ENCODE data around the gene PACRG.

PACRG gene

DNA sequence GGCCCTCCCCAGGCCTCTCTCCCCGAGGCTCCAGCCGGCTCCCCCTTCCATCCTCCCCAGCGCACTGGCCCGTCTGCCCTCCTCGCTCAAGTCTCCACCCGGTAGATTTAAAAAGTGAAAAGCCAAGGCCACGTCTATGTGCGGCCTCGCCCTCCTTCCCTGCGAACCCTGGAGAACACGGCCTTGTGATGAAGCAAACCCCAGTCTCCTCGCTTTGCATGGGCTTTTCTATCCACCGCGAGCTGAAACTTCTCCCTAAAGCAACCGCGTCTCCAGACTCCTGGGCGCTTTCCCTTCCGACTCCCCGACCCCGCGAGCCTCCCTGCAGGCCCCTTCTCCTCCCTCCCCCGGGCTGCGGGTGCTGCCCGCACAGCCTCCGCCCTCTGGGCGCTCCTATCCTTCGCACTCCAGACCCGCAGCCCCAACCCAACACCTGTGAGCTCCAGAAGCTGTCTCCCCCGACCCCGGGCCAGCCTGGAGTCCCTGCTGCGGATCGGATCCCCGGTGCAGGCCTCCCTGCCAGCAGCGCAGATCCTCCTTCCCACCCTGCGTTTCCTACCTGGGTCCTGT is 421.6 kb downstream of the PACRG start:
- DNase-seq = no peak

DNA sequence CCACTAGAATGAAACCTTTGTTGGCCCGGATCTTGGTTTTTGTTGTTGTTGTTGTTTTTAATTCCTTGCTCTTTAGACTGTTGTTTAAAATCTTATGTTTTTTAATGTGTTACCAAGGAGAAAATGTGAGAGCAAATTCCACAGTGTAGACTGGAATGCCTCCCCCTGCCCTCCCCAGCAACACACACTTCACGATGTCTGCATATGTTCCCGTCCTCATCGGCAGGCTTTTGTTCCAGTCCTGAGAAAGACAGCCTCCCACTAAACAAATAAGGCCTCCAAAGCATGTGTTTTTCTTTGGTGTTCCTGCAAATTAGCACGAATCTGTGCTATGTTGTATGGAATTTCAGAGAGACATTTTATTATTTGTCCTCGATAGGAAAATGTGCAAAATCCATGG is 423.4 kb downstream of the PACRG start:
- no peak for DNase-seq

DNA sequence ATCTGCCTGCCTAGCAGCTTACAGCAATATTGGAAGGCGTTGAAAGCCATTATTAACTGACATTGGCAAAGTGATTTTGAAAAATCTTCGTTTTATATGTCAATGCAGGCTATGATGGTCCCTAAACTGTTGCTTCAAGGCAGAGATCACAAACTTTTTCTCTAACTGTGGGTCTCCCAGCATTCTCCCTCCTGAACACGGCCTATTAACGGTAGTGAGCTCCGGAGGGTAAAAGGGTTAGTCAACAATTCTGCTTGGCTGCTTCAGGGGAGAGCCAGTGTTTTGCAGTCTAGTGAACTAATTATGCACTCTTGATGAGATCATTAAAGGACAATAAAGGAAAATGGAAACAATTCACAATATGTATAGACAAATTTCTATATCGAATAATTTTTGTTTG is 424.9 kb downstream of the PACRG start:
- DNase-seq = no peak

DNA sequence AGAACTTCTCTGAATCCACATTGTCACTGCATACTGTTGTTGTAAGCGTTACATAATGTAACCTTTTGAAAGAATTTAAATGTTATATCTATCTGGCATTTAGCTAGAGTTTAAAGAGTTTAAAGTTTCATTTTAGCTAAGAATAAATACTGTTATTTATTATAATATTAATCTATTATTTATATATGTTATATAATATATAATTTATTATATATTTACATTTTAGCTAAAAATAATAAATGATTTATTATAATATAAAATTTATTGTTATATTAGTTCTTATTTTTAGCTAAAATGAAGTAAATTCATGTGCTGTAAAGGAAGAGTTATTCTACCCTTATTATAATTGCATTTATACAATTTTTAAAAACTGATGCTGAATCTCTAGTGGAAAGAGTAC is 431.3 kb downstream of the PACRG start:
- DNase-seq = no peak

DNA sequence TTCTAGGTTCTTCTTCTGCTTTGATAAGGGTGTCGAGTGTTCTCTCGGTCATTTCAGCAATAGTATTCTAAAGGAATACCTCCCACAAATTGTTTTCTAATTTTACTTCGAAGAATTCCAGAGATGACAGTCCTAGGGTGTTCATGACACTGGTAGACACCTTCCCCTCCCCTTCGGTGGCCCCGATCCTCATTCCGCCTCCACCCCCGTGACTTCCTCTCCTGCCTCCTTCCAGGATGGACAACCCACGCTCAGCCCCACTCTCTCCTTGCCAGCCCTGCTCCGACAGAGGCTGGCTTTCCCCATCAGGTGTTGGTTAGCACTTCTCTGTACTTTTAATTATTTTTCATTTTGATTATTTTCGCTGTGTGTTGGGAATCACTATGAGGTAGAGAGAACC is 431.9 kb downstream of the PACRG start:
- no peak for DNase-seq

DNA sequence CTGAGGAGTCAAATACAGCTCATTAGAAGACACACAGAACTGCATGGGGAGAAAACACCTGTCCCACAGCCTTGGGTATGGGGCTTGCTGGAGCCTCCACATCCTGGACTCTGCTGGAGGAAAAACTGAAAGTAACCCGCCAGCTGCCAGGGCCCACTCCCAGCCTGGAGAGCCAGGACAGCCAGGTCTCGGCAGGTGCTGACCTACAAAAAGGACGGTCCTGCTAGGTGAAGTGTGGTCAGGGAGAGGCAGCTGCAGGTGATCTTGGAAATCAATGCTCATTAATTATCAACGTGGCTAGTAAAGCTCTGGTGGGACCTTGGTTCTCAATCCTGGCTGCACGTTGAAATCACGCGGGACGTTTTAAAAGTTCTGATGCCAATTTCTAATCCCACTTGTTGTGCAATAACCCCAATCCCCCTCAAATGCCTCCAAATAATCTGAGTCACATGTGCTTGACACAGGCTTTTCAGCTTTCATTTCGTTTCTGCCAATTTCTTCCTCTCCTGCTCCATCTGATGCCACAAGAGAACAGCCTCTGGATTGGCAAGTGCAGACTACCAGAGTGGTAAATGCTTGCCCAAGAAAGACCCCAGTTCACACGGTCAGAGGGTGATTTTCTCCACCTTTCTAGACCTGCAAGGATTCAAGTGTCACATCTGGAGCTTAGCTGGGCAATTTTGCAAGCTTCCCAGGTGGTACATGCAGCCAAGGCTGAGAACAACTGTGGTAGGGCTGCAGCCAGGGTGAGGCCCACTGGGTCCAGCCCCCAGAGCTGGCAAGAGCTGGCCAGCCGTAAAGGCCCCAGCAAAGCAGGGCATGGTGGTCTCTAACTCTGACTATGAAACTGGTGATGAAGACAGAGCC is 434.5 kb downstream of the PACRG start:
- DNase-seq = no peak

DNA sequence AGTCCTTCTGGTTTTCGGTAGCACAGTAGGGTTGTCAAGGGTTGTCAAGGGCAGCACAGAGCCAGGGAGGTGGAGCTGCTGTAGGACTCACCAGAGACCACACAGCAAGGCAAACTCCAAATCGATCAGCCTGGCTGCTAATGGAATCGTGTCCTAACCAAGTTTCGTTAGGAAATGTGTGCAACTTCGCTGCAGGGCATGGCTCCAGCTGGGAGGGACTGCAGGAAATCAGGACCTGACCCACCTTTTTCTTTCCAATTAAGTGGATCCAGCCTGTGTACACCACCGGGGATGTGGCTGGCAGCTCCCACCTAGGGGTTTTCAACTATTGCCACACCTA is 435.1 kb downstream of the PACRG start:
- DNase-seq = no peak

DNA sequence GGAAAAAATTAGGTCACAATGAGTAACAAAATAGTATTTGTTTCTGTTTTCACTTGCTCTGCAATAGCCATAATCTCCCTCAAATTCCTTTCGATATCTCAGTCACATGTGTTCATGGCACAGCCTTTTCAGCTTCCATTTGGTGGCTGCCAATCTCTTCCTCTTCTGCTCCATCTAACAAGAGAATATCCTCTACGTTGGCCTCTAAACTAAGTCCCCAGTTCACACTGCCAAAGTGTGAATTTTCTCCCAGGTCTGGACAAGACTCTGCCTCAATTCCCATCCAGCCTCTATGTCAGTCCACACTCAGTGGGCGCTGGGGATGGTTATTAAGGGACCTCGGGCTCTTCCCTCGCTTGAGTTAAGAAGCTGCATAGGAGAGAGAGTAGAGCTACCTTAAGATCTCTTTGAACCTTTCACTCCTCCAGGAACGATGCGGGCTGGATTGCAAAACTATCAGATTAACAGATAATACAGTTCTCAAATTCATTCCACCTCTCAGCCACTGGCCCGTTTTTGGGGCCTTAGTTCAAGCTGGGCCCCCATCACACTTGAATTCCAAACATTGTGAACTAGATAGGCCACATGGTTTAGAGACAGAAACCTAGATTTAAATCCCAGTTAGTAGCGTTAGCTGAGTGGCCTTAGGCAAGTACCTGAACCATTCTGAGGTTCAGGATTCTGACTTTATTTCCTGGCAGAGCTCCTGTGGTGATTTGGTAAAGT is 436.6 kb downstream of the PACRG start:
- no peak for DNase-seq

DNA sequence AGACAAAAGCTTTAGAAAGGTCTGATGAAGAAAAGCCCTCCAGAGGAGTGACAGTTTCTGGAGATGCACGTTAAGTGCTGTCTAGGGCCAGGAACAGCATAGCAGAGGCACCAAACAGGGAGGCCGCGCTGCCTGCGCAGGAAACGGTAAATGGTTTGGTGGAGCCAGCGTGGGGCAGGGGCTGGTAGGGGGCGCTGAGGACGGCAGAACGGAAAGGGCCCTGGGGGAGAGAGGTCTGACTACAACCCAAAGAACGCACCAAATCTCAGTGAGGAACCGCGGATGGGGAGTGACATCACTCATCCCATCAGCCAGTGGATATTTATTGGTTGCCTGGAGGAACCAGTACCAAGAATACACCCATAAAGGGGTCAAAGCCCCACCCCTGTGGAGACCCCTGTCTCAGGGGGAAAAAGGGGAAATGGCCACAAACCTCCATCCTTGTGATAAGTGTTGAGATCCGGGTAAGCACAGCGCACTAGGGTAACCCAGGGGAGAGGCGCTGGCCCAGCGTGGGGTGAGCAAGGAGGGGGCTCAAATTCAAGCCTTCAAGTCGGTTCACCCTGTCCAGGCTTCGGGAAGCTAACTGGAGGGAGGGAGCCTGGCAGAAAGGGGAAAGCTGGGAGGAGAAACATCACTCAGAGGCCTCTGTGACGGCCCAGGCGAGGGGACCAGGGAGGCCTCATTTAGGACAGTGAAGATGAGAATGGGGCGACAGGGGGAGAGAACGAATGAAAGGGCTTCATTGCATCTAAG is 437.6 kb downstream of the PACRG start:
- DNase-seq = no peak

DNA sequence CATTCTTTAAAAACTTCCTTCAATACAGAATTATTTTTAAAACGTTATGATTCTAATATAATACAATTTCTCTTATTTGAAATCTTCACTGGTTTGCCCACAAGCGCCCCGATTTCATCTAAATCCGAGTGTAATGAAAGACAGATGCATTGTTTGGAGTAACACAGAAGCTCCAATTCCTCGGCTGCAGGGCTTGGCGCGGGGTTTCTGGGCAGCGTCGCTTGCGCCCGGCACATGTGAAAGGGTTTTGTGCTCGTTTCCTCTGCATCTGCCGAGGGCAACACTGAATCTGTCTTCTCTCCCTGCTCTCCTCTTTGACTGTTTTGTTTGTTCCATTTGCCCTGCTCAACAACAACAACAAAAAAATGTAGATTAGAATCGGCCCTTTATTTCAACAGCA is 438.1 kb downstream of the PACRG start:
- no peak for DNase-seq

DNA sequence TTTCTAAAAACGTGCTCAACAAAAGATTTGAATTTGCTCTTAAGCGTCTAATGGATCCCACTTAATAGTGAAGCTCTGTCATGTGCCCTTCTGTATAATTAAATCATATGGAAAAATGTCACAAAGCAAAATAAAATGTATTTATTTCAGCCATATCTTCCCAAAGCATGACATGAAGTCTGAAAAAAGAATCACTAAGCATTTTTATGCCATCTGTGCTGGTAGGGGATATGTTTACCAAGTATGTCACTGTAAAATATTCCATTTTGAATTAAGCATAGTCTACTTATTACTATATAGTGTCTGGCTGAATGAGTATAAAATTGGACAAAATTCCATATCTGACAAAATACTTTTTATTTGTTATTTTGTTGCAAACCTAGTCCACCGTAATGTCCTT is 438.7 kb downstream of the PACRG start:
- DNase-seq = no peak

DNA sequence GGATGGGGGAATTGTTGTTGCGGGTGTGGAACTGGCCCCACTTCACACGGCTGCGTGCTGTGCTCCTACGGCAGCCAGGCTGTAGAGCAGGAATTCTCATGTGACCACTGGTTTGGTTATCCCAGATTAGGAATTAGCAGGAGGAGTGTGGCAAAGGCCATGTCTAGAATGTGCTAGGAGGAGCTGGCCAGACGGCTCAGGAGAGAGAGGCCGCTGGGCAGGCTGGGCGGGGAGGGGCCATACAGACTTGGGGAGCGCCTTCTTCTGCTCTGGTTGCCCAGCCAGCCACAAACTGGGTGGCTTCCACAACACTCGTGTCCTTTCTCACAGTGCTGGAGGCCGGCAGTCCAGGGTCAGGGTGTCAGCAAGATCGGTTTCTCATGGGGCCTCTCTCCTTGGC is 441.7 kb downstream of the PACRG start:
- DNase-seq = no peak

DNA sequence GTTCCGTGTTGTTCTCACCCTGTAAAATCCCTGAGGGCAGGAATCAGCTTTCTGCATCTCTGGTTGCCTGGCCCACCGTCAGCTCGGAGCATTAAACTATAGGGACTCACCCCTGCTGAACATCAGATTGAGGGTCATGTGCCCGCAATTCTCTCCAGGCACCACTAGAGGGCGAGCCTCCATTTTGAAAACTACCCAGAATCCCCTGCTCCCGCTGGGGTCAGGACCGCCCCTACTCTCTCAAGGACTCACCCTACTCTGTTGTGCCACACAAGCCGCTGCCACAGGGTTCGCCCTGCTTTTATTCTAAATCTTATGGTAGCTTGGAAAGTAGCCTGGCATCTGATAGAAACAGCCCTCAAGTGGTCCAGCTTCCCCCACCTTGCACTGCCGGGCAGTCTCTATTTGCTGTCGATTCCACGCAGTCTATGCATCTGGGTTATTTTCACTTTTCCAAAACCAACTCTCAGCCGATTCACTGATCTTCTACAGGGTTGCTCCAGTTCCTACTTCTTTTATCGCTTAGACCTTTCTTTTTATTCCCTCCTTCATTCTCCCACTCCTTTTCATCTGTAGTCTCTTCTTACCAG is 442.6 kb downstream of the PACRG start:
- no peak for DNase-seq

DNA sequence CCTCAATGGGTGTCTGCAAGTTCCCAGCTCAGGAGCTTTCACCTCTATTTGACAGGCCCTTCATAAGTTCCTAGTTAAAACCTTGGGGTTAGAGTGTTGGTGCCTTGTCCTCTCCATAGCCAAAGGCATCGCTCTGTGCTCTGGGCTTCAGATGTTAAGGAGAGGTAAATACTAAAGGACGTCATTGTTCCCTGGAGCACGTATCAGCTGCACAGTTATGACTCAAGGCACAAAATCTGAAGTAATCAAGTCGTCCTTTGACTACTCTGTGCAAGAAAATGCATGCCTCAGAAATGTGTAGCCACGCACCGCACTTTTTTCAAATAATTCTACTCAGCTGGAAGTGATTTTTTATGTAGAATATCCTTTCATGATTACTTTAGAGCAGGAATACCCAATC is 446.0 kb downstream of the PACRG start:
- DNase-seq = no peak

DNA sequence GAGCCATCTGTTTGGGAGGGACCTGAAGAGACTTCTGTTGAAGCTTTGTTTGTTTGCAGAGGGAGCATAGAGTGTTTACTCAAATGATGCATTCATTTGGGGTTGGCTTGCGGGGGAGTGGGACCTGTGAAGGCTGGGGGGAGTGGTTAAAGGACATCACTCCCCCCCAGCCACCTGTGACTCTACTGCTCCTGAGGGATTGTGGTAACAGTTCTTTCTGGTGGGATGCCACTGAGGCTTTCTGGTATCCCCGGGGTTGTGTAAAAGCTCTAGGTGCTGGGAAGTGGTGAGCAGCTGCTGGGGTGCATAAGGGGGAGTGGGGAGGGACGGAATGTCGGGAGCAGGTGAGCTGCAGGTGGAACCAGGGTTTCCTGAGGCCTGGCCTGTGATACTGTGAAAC is 447.5 kb downstream of the PACRG start:
- no peak for DNase-seq

DNA sequence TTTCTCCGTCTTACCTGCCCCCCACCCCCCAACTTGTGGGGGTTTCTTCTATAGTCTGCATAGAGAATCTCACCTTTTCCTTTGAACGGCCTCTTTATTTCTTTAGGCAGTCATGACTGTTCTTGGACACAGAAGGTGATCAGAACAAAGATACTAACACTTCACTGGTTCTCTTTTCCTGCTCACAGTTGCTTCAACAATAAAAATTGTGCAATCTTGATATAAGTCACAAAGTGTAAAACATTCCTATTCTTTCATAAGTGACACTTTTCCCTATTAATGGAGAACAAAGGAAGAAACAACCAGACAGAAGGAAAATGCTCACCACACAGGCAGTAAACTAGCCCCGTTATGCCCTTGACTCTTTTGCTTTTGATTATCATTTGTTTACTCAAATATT is 448.3 kb downstream of the PACRG start:
- DNase-seq = no peak

DNA sequence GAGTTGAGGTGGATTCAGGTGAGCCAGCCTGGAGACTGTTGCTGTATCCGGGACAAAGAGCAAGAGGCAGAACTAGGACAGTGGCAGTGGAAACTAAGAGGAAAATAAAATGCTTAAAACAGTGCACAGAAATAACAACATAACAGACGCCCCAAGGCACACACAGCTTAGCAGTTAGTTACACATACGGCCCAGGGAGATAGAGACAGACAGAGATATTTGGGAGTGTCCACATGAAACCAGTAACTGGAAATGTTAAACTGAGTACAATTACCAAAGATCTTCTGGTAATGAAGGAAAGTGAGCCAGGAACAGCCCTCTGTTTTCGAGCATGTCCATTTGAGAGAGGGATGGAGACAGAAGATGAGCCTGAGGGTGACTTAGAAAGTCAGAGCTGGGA is 449.2 kb downstream of the PACRG start:
- no peak for DNase-seq

DNA sequence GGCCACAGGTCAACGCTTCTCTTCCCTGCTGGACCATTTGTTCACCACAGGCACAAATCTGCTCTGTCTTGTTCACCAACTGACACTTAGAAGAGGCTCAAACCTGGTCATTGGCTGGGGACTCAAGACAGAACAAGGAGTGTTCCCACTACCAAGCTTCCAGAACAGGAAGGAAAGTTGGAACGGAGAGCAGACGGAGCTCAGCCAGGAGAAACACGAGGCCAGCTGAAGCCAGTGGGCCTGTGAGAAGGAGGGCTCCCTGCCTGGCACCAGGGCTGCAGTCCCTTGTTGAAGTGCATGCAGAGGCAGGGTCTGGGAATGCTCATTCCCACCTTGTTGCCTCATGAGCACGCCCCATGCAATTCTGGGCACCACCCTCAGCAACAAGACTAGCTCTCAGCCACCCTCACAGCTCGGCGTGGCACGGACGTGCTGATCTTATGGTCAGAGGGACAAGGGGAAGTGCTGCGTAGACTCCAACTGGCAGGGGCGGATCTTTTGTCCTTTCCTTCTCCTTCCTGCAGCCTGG is 450.2 kb downstream of the PACRG start:
- no peak for DNase-seq

DNA sequence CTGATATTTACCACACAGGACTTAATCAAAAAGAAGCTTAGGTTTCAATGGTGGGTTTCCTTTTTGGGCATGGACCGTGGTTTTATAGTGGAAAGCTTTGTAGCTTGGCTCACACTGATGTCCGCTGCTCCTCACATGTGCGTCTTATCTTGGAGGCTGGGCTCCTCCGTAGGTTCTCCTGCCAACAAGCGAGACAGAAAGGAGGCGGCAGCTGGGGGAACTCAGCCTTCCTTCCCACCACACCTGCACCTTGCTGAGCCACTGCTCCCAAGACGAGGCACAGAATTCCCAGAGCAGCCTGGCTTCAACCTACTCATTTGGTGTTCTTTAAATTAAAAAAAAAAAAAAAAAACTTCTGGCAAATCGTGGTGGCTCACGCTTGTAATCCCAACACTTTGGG is 451.3 kb downstream of the PACRG start:
- no peak for DNase-seq

DNA sequence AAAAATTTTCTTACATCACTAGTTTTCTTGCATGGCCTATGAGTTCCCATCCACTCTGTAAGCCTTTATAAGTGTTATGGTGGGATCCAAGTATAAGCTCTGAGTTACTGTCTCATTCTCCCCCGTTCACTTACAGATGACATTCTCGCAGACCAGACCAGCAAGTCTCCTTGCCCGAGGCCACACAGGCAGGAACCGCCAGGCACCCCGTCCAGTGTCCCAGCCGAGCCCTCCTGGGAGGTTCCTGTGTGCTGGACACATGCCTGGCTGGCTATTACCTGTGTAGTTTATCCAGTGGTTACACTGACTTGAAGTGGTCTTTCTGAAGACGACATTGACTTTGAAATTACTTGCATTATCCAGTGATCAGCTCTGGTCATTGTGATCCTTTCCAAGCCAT is 451.9 kb downstream of the PACRG start:
- DNase-seq = no peak

DNA sequence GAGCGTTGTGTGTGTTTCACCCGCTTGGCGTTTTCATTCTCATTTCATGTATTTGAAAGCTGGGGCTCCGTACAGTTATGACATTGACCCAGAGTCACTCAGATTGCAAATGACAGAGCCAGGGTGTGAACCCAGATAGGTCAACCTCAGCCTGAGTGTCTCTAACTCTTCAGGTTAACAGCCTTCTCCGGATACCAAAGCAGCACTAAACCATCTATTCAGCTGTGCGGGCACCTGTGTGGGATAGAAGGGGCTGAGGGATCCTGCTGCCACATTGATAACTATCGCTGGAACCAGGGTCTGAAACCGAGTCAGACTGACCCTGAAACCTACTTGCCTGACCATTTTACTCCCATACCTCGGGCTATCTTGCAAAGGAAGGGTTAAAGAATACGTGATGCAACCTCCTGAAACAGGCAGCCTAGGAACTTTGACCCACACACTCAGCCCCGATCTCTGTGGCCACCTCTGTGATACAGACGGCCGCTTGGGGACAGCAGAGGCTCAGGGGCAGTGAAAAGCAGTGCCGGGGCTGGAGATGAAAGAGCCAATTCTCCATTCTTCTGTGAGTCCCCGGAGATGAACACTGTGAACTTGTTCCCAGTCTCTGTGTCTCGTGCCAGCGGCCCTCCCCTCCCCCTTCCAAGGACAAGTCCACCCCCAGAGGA is 453.2 kb downstream of the PACRG start:
- no peak for DNase-seq

DNA sequence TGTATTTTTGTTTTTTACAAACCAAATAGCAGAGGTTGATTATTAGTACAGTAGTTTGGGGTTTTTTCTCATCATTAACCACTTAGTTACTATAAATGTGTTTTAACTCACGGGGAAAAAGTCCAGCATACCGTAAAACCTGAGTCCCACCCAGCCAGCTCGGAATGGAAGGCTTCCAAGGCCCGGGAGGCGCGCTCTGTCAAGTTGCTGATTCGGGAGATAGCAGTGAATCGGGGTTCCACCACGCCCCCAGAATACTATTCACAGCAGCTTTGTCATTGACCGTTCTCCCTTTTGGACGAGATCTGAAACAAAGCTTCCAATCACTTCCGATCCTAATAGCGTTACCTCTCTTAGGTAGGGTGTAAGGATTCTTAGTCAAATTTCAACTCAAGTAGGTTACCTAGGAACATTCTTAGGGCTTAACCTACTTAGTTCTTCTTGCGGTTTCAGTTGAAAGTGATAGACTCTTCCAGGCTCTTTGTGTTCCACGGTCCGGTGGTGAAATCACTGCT is 453.9 kb downstream of the PACRG start:
- DNase-seq = no peak

Measured in GF-D8 (cell line).